ENCODE measurements around the gene HNRNPL.
A peak's percentile ranks its signal among the peaks of the same experiment; 100 is the strongest.

Gene HNRNPL

DNA sequence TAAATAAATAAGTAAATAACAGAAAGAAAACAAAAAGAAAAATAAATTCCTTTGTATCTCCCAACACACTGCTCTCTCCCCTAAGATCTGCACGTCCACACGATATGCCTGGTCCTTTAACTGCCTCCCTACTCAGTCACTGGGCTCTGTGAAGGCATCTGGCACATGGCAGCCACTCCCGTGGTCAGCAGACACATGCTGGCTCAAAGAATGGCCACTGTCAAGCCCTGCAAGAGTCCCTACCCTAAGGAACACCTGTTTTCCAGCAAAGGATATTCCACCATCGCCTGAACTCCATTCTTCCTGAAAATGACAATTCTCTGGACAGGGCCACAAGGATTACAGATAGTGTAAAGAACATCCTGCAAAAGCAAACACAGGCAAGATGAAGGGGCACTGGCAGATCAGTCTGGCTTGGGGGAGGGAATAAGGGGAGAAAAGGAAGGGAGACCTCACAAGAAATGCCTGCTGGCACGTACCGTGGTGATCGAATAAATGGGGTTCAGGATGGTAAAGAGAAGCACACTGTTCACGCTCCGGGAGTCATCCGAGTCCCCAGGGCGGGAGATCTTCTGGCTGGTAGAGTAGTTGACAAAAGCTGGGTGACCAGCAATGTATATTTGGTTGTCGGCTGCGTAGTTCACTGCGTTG, 4.3 kb downstream of the HNRNPL start:
- DNase-seq (ENCODE audit: low read depth, low spot score): no peak

DNA sequence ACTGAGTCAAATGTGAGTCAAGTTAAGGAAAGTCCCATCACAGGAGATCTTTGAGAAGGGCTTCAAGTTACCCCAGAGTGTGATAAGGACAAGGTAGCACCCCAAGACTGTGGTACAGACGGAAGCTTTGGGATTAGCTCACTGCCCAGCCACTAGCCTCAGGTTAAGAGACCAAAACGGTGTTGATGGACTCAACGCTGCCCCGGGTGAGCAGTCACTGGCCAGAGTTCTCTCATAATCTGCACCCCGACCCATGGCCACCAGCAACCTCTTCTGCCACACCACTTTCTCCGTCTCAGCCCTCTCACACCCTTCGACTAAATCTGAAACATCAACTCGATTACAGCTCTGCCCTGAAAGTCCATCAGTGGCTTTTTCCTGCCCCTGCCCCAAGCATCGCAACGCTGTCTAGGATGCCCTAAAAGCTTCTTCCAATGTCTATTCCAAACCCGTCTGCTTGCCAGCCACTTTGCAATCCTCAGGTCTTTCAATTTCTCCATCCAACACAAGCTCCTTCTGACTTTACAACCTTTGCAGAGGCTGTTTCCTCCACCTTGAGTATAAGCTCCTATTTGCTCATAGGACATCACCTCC, 5.6 kb downstream of the HNRNPL start:
- no peak for DNase-seq (ENCODE audit: low read depth, low spot score)

GRCh38 chr19:38843175-38843758, 6.5 kb downstream of the HNRNPL start:
- no peak for DNase-seq (ENCODE audit: low read depth, low spot score)

DNA sequence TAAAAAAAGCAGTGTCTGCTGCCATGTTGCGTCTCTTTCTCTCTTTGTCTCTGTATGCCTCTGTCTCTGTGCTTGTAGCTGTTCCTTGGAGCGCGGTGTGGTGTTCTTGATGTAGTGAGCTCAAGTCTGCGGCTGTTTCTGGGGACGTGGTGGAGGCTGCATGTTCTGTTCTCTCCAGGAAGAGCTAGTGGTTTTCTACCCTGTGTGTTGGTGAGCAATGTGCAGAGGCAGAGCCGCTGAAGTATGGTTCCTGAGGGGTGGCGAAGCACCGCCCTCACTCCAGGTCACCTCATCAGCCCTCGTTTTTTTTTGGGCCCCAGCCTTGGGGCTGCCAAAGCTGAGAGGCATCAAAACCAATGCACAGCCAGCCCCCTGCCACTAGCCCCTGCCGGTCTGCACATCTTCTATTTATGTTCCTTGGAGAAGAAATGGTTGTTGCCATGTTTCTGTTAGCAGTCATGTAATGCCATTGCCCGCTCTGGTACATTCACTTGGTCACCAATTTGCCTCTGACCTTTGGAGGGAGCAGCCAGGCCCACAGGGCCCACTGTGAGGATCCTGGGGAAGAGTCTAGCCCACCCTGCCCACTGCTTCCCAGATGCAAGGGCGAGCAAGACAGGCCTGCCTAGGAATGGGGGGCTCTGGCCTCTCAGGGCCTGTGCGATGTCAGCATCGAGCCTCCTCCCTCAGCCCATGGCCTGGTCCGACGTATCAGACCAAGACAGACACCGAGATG, 7.2 kb downstream of the HNRNPL start:
- DNase-seq (ENCODE audit: low read depth, low spot score): no peak

- DNase-seq (ENCODE audit: low read depth, low spot score): no peak
These were observed 7.9 kb downstream of the HNRNPL start for GRCh38 chr19:38841787-38842438.

DNA sequence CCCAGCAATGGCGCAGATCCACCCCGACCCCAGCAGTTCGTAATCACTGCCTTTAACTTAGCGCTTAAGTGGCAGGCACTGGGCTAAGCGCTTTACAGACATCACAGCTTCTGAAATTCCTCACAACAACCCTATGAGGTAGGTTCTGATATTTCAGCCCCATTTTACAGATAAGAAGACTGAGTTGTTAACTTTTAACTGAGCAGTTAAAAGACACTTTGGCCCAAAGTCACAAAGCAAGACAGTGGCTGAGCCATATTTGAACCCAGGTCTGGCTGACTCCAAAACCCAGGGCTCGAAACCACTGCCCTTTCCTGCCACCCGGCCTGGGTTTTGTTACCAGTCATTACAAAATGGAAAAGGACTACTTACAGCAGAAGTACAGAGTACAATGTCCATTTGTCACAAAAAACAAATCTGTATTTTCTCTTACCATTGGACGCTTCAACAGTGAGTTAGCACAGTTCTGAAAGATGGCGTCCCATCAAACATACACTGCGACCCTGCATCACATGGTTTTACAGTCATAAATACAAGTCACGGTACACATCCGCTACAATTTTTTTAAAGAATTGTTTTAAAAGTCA, 8.5 kb downstream of the HNRNPL start:
- no peak for DNase-seq (ENCODE audit: low read depth, low spot score)

DNA sequence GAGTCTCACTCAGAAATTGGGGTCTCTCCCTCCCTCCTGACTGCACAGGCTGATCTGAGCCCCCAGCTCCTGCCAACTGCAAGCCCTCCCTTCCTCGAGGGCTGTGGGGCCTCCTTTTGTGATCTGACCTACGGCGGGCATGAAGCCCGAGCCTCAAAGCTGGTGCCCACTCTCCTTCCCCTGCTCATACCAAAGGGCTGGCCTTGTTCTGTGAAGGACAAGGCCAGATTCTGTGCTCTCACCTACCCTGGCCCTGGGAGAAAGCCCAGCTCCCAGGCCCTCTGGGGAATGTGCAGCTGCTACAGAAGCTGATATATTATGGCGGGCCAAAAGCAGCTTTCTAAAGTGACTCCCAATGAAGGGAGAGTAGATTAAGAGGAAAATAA, 9.2 kb downstream of the HNRNPL start:
- DNase-seq (ENCODE audit: low read depth, low spot score): no peak

DNA sequence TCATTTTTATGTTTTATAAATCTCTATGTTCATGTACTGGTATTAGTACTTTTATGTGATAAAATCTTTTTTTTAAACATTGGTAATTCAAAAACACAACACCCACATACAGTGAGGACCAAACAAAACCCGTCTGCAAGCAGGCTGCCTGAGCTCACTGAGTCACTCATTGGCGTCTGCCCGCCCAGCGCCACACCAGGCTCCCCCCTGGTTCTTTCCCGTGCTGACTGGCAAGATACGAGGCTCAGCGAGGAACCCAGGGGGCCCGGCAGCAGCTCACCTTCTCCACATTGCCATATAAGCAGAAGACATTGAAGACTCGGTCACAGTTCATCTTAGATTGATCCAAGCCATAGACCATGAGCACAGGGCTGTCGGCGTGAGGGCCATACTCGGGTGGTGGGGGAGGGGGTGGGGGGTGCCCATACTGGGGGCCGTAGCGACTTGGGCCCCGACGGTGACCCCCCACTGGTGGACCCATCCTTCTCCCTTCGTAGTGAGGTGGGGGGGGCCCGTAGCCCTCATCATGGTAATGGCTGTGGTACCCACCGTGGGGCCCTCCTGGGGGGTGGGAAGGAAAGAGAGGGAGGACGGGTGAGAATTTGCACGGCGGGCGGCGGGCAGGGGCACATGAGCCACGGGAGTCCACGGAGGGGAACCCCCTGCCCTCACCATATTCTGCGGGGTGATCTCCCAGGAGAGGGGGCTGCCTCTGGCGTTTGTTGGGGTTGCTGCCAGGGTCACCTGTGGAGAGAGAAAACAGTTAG, 9.8 kb downstream of the HNRNPL start:
- DNase-seq (ENCODE audit: low read depth, low spot score): no peak

DNA sequence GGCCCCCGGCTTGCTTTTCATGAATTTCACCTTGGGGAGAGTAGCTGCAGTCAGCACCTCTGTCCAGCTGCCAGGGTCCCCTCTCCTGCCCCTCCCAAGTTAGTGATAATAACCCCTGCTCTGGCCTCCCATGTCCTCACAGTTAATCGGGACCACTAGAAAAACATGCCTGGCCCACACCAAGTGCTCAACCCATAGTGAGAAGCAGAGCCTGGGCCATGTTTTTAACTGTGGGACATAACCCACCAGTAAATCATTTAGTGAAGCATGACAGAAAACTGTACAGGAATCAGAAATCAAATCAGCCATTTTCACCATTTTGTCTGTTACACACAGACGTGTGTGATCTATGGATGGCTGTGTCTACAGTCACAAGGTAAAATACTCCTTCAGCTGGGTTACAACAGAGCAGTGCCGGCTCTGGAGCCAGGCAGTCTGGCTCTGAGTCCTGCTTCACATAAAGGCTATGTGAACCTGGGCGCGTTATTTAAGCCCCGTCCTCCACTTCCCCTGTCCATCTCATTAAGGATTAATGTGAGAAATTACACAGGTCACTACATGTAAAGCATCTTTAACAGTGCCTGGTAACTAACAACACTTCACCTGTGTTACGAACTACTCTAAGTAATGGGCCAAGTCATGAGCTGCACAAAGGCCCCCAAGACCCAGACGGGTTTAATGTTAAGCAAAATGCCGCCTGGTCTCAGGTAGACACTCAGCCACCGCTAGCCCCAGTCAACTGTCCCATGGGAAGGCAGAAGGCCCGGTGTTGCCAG, 10.6 kb downstream of the HNRNPL start:
- no peak for DNase-seq (ENCODE audit: low read depth, low spot score)

GRCh38 chr19:38838208-38838985, 11.4 kb downstream of the HNRNPL start:
- DNase-seq (ENCODE audit: low read depth, low spot score): no peak

- DNase-seq (ENCODE audit: low read depth, low spot score): peak; percentile 76
These were observed 12.1 kb downstream of the HNRNPL start for GRCh38 chr19:38837656-38838121.

DNA sequence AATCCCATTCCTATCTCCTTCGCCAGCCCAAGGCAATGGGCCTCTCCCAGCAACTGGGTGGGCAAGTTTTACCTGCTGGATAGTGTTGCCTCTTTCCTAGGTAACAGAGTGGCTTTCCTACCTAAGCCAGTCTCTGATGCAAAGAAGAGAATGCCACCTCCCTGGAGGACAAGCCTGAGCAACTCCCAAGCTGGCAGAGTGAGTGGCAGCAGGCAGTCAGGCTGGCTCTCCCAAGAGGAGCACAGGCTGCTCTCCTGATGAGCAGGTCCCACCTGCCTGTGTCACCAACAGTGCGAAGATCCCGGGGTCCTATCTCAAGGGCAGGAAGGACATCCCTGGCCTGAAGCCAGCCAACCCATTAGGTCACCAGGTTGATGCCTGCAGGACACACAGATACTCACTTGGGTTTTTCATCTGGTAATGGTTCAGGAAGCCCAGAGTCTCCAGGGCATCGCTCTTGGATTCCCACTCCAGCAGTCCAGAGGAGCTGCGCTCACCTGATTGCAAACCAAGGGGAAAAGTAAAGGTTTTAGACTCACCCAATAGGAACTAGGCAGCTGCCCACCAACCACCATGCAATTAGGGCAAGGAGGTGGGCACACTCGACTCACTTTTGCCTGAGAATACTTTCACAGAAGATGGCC, 12.7 kb downstream of the HNRNPL start:
- DNase-seq (ENCODE audit: low read depth, low spot score): peak; percentile 70

DNA sequence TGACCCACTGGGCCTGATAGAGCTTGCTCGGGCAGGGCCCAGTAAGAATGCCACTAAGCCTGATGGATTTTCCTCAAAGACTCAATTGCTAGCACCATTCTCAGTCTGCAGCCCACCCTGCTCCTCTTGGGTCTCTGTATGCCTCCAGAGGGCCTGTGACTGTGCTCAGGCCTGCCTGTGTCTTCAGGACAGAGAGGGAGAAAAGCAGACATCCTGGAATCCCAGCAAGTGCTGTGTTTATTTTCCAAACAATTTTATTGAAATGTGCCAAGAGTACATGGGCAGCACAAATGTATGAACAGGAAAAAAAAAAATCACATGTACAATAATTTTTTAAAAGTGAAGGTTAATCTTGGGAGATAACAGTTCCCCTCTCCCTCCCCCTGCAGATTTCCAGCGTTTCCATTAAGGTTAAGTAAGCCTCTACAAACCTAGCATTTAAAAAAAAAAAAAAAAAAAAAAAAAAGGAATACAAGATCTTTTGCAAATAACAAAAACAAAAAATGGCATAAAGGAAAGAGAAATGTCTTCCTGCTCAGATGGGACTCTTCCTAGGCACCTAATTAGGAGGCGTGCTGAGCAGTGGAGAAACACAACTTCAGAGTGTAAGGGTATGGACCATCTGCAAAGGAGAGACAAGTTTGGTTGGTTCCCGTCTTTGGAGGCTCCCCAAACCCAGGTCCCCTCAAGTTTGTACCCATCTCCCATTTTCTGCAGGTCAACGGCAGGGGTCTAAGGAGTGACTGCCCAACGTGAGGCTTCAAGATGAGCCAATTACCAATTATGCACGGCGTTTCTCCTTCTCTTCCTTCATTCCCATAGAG, 13.4 kb downstream of the HNRNPL start:
- DNase-seq (ENCODE audit: low read depth, low spot score): no peak

- DNase-seq (ENCODE audit: low read depth, low spot score): no peak
These were observed 15.2 kb downstream of the HNRNPL start for GRCh38 chr19:38834590-38834989.

DNA sequence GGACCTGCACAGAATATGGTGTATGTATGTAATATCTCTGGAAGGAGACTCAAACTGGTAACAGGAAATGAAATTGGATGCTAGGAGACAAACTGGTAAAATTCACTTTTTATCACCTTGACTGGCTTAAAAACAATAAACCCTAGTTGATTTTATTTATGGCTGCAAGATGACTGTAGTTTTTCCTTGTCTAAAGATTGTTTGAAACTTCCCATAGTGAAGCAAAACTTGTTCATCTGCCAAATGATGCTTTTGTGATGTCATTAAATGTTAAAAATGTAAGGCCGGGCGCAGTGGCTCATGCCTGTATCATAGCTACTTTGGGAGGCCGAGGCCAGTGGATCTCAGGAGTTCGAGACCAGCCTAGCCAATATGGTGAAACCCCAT, 15.7 kb downstream of the HNRNPL start:
- DNase-seq (ENCODE audit: low read depth, low spot score): no peak

- no peak for DNase-seq (ENCODE audit: low read depth, low spot score)
These were observed 16.7 kb downstream of the HNRNPL start for GRCh38 chr19:38833092-38833425.

DNA sequence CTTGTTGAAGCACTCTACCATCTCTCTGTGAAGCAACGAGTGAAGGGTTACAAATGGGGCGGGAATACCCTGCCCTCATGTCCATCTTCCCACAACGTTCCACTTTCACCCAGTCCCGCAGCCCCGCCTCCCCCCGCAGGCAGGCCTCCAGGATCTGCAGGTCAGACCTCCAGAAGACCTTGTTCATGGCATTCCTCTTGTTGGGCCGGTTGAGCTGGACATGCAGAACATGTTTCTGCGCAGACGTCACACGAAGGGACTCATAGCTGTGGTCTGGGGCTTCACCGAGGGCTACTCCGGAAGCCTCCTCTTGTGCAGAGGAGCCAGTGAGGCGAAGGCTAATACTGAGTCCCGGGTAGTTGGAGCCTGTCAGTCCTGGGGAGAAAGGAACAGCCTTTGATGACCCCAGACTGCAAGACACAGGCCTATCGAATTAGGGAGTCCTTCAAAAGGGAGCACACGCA, 18.6 kb downstream of the HNRNPL start:
- peak; percentile 94 for DNase-seq (ENCODE audit: low read depth, low spot score)
